Neural progenitor cell (in vitro differentiated cells): ENCODE data around the gene XPC. TPM values are rescaled to one million over a fixed set of nuclear protein-coding genes. Genes with fewer than 3 reads are reported as not detected.
"Not testable (repeated sequence)": the region's sequence is repeated elsewhere in the genome, so short reads cannot be mapped to it uniquely, and the experiment has no call there.

Source experiments
- DNase-seq: peaks from one replicate; pipeline ENCODE4 v3.0.0-alpha.2; 2016; ENCODE audit warnings: low spot score
- H2AFZ ChIP-seq: fragments of 200-600 bp; sonication (generic); replicated peaks from 2 replicates; pipeline ENCODE4 v1.6.1; 2016; ENCODE audit warnings: antibody characterized with exemption
- H3F3A ChIP-seq: fragments of 200-600 bp; sonication (generic); 2 replicates; pipeline ENCODE4 v1.6.1; 2016; ENCODE audit warnings: antibody characterized with exemption, low read depth
- H3K27ac ChIP-seq: fragments of 200-600 bp; sonication (generic); 2 replicates; pipeline ENCODE4 v1.5.1; 2016; ENCODE audit warnings: mild to moderate bottlenecking
- H3K27me3 ChIP-seq: fragments of 200-600 bp; sonication (generic); 2 replicates; pipeline ENCODE4 v1.6.1; 2016; ENCODE audit warnings: mild to moderate bottlenecking, moderate library complexity
- H3K36me3 ChIP-seq: fragments of 200-600 bp; sonication (generic); 2 replicates; pipeline ENCODE4 v1.5.1; 2016
- H3K4me1 ChIP-seq: fragments of 200-600 bp; sonication (generic); 2 replicates; pipeline ENCODE4 v1.6.1; 2016; ENCODE audit warnings: mixed run types
- H3K4me2 ChIP-seq: fragments of 200-600 bp; sonication (generic); 2 replicates; pipeline ENCODE4 v1.6.1; 2016
- H3K4me3 ChIP-seq: fragments of 200-600 bp; sonication (generic); 2 replicates; pipeline ENCODE4 v1.5.1; 2016
- H3K79me2 ChIP-seq: fragments of 200-600 bp; sonication (generic); 2 replicates; pipeline ENCODE4 v1.6.1; 2016; ENCODE audit warnings: low read depth
- H3K9ac ChIP-seq: fragments of 200-600 bp; sonication (generic); 2 replicates; pipeline ENCODE4 v1.6.1; 2016
- H3K9me3 ChIP-seq: fragments of 200-600 bp; sonication (generic); 2 replicates; pipeline ENCODE4 v1.5.1; 2016; ENCODE audit warnings: low read depth
- H4K20me1 ChIP-seq: fragments of 200-600 bp; sonication (generic); 2 replicates; pipeline ENCODE4 v1.6.1; 2016; ENCODE audit warnings: low read depth
- H3K27ac Mint-ChIP-seq: 3 replicates; pipeline ENCODE4 v1.8.0; 2021; ENCODE audit warnings: mixed read lengths
- H3K27me3 Mint-ChIP-seq: 2 replicates; pipeline ENCODE4 v1.8.0; 2022; ENCODE audit warnings: low read depth, mild to moderate bottlenecking, inconsistent platforms, moderate library complexity, mixed read lengths; ENCODE audit not compliant: insufficient read depth
- H3K36me3 Mint-ChIP-seq: 3 replicates; pipeline ENCODE4 v1.8.0; 2021; ENCODE audit warnings: mixed read lengths
- H3K4me1 Mint-ChIP-seq: 3 replicates; pipeline ENCODE4 v1.8.0; 2021; ENCODE audit warnings: mixed read lengths
- H3K4me3 Mint-ChIP-seq: 3 replicates; pipeline ENCODE4 v1.8.0; 2021; ENCODE audit warnings: mild to moderate bottlenecking, moderate library complexity, mixed read lengths
- H3K9me3 Mint-ChIP-seq: 3 replicates; pipeline ENCODE4 v1.8.0; 2020; ENCODE audit warnings: mixed read lengths
- EZH2 ChIP-seq: fragments of 200-600 bp; sonication (generic); IDR thresholded peaks from 2 replicates; pipeline ENCODE4 v1.6.1; 2017; ENCODE audit warnings: antibody characterized with exemption, mild to moderate bottlenecking, moderate library complexity
- EZH2phosphoT487 ChIP-seq: fragments of 200-600 bp; sonication (generic); IDR thresholded peaks from 2 replicates; pipeline ENCODE4 v1.6.1; 2017; ENCODE audit warnings: antibody characterized with exemption
- total RNA-seq: library from RNA; depleted of rRNA; stranded (reverse); fragments of >200 nt; gene quantifications from 2 replicates; pipeline ENCODE4 v1.2.3, GENCODE V29; 2015; ENCODE audit warnings: low replicate concordance
- TF ChIP-seq, protein P1 (sequence below): fragments of 200-600 bp; sonication (generic); IDR thresholded peaks from 2 replicates; pipeline ENCODE4 v1.5.1; 2017; ENCODE audit warnings: antibody characterized with exemption, mild to moderate bottlenecking

Gene XPC
- total RNA-seq, 1 donor from 2014 or later, result 44.1 TPM

DNA sequence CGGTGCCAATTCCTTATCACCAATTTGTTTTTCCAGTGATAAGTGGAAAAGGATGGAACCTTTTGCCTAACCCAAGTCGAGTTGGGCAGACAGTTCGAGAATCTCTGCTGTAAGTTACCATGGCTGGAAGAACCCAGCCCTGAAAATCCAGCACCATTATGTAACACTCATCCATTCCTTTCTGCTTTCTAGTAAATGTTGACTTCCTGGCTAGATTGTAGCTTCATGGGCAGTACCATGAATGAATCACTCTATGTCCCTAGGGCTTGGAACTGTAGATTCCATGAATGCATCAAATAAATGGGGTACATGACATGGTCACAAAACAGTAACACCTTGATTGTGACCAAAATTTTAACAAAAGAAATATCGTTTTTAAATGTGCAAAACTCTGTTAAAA is 67.7 kb downstream of the XPC start:
- Mint-ChIP-seq H3K9me3 (no peaks in the 10 kb centered on the region), H3K4me3 (no peak overlapping the region), H3K36me3 (peaks cover 16% of the 10 kb centered on the region), H3K4me1 (no peaks in the 10 kb centered on the region), H3K27ac (no peak overlapping the region), H3K27me3 (peaks cover 5% of the 10 kb centered on the region)
- Histone ChIP-seq H3F3A (no peaks in the 10 kb centered on the region), H3K4me3 (no peak overlapping the region), H3K36me3 (no peaks in the 10 kb centered on the region), H3K27me3 (no peaks in the 10 kb centered on the region), H3K9ac (no peak overlapping the region), H4K20me1 (no peaks in the 10 kb centered on the region), H3K4me1 (no peaks in the 10 kb centered on the region), H2AFZ (no peak overlapping the region), H3K27ac (no peak overlapping the region), H3K9me3 (no peaks in the 10 kb centered on the region), H3K79me2 (no peaks in the 10 kb centered on the region), H3K4me2 (no peak overlapping the region)
- no peak for DNase-seq
- TF ChIP-seq, protein P1, sequence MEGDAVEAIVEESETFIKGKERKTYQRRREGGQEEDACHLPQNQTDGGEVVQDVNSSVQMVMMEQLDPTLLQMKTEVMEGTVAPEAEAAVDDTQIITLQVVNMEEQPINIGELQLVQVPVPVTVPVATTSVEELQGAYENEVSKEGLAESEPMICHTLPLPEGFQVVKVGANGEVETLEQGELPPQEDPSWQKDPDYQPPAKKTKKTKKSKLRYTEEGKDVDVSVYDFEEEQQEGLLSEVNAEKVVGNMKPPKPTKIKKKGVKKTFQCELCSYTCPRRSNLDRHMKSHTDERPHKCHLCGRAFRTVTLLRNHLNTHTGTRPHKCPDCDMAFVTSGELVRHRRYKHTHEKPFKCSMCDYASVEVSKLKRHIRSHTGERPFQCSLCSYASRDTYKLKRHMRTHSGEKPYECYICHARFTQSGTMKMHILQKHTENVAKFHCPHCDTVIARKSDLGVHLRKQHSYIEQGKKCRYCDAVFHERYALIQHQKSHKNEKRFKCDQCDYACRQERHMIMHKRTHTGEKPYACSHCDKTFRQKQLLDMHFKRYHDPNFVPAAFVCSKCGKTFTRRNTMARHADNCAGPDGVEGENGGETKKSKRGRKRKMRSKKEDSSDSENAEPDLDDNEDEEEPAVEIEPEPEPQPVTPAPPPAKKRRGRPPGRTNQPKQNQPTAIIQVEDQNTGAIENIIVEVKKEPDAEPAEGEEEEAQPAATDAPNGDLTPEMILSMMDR, result no peak
- TF ChIP-seq EZH2phosphoT487 (no peak), EZH2 (no peak)

DNA sequence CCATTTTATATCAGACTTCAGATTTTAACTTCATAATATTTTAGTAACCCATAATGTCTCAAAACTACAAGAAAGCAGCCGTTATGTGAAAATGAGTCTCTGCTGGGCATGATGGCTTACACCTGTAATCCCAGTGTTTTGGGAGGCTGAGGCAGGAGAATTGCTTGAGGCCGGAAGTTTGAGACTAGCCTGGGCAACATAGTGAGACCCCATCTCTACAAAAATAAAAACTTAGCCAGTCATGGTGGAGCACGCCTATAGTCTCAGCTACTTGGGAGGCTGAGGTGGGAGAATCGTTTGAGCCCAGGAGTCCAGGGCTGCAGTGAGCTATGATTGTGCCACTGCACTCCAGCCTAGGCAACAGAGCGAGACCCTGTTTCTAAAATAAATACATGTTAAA is 68.6 kb downstream of the XPC start:
- H3F3A ChIP-seq, H3K9me3 ChIP-seq, H3K4me3 Mint-ChIP-seq, H3K27ac ChIP-seq, H3K4me2 ChIP-seq, H2AFZ ChIP-seq, H3K9me3 Mint-ChIP-seq, H3K27me3 ChIP-seq, H3K4me1 ChIP-seq, H3K79me2 ChIP-seq, H3K4me1 Mint-ChIP-seq, H3K36me3 ChIP-seq, H3K27ac Mint-ChIP-seq, H3K9ac ChIP-seq, DNase-seq, H3K27me3 Mint-ChIP-seq, H3K4me3 ChIP-seq, H4K20me1 ChIP-seq: not testable (repeated sequence)
- peaks cover 16% of the 10 kb centered on the region for H3K36me3 Mint-ChIP-seq

DNA sequence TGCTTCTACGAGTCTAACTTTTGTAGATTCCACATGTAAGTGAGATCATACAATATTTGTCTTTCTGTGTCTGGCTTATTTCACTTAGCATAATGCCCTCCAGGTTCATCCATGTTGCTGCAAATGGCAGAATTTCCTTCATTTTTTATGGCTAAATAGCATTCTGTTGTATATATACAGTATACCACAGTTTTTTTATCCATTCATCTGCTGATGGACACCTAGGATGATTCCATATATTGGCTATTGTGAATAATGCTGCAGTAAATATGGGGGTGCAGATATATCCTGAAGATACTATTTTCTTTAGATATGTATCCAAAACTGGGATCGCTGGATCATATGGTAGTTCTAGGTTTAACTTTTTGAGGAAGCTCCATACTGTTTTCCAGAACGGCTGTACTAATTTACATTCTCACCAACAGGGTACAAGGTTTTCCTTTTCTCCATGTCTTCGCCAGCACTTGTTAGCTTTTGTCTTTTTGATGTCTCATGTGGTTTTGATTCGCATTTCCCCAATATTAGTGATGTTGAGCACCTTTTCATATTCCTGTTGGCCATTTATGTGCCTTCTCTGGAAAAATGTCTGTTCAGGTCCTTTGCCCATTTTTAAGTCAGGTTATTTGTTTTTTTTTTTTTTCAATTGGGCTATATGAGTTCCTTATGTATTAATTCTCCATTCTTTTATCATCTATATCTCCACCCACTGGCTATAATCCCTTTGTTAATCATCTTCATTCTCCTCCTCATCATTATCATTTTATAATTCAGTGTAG is 80.6 kb downstream of the XPC start:
- no peaks in the 10 kb centered on the region for H3F3A ChIP-seq
- H3K27me3 ChIP-seq, result no peaks in the 10 kb centered on the region
- no peaks in the 10 kb centered on the region for H3K36me3 Mint-ChIP-seq
- H3K4me1 ChIP-seq, result no peaks in the 10 kb centered on the region
- H3K4me2 ChIP-seq, result no peak overlapping the region
- peaks cover 4% of the 10 kb centered on the region for H3K27me3 Mint-ChIP-seq
- no peaks in the 10 kb centered on the region for H4K20me1 ChIP-seq
- no peak overlapping the region for H3K4me3 Mint-ChIP-seq
- no peak overlapping the region for H2AFZ ChIP-seq
- H3K36me3 ChIP-seq, result no peaks in the 10 kb centered on the region
- peaks cover 2% of the 10 kb centered on the region for H3K9me3 Mint-ChIP-seq
- no peak overlapping the region for H3K4me3 ChIP-seq
- TF ChIP-seq EZH2phosphoT487 (no peak), EZH2 (no peak)
- TF ChIP-seq, protein P1, result no peak
- H3K79me2 ChIP-seq, result no peaks in the 10 kb centered on the region
- H3K27ac Mint-ChIP-seq, result no peak overlapping the region
- DNase-seq, result no peak
- H3K9me3 ChIP-seq, result peaks cover 4% of the 10 kb centered on the region
- H3K9ac ChIP-seq, result no peak overlapping the region
- no peak overlapping the region for H3K27ac ChIP-seq
- H3K4me1 Mint-ChIP-seq, result no peaks in the 10 kb centered on the region

DNA sequence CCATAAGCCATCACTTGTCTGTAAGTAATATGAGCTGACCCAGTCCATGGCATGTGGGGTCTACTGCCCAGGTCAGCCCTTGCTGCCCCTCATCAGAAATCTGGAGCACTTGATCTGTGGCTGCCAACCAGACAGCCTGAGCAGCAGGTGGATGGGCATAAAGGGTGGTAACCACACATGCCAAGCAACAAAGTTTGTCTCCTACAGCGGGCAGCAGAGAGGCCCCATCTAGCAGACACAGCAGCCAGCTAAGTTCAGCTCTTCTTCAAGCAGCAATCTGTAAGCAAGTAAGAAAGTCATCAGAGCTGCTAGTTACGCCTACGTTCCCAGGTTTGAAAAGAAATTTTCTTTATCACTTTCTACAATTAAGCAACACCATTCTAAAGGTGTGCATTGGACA is 81.7 kb downstream of the XPC start:
- Histone ChIP-seq H3K27me3 (no peaks in the 10 kb centered on the region), H3K4me3 (no peak overlapping the region), H4K20me1 (no peaks in the 10 kb centered on the region), H2AFZ (no peak overlapping the region), H3K27ac (no peak overlapping the region), H3K79me2 (no peaks in the 10 kb centered on the region), H3K4me2 (no peak overlapping the region), H3K9ac (no peak overlapping the region), H3K4me1 (peaks cover 5% of the 10 kb centered on the region), H3K9me3 (peaks cover 4% of the 10 kb centered on the region), H3K36me3 (no peaks in the 10 kb centered on the region), H3F3A (no peaks in the 10 kb centered on the region)
- no peak for TF ChIP-seq EZH2
- TF ChIP-seq, protein P1, result no peak
- no peak for TF ChIP-seq EZH2phosphoT487
- DNase-seq, result no peak
- Mint-ChIP-seq H3K4me3 (no peak overlapping the region), H3K9me3 (peaks cover 2% of the 10 kb centered on the region), H3K4me1 (no peaks in the 10 kb centered on the region), H3K27ac (no peak overlapping the region), H3K27me3 (peaks cover 4% of the 10 kb centered on the region), H3K36me3 (no peaks in the 10 kb centered on the region)
